H1 (cell line): ENCODE results near the gene PDE8B.

ENCODE experiments used
- POLR2A ChIP-seq, 2 experiments: IDR thresholded peaks; 1 replicate in 1 of 2; 2 replicates in 1 of 2; pipeline ENCODE4 v1.6.1; 2011; ENCODE audit warnings: low read depth in 2 of 2, low read length in 2 of 2, mild to moderate bottlenecking in 2 of 2; ENCODE audit errors: control extremely low read depth in 1 of 2
- SIN3A ChIP-seq, 2 experiments: IDR thresholded peaks in 1 of 2; conservative IDR thresholded peaks in 1 of 2; 2 replicates each; pipeline ENCODE4 v1.6.1; 2011 to 2012; ENCODE audit warnings: low read length in 2 of 2, improper control_type of control experiment in 1 of 2, low read depth in 1 of 2, mild to moderate bottlenecking in 1 of 2
- TAF1 ChIP-seq: IDR thresholded peaks from 2 replicates; pipeline ENCODE4 v1.6.1; 2011; ENCODE audit warnings: mild to moderate bottlenecking, low read depth, low read length
- ZNF274 ChIP-seq: IDR thresholded peaks from 2 replicates; pipeline ENCODE4 v1.7.0; 2012; ENCODE audit warnings: low read length, borderline replicate concordance; ENCODE audit errors: extremely low read depth
- TF ChIP-seq, protein P1 (sequence below), 3 experiments: IDR thresholded peaks; 1 replicate in 2 of 3; 2 replicates in 1 of 3; pipeline versions ENCODE4 v1.5.1 to v1.6.1; 2011; ENCODE audit warnings: low read length in 3 of 3, mild to moderate bottlenecking in 3 of 3, inconsistent platforms in 2 of 3, low read depth in 1 of 3, moderate library complexity in 1 of 3; ENCODE audit not compliant: insufficient read depth in 1 of 3; ENCODE audit errors: control extremely low read depth in 1 of 3

DNA sequence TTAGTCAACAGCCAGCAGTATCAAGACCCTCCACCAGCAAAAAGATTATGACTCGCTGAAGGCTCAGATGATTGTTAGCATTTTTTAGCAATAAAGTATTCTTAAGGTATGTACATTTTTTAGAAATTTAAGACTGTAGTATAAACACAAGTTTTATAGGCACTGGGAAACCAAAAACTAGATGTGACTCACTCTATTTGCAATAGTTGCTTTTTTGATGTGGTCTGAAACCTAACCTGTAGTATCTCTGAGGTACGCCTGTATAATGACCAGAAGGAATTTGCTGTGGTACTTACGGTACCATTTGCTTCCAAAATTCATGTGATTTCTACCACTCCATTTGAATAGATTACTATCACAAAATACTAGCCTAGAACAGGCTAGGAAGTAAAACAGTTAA, 220.8 kb downstream of the PDE8B start:
- TF ChIP-seq, protein P1, sequence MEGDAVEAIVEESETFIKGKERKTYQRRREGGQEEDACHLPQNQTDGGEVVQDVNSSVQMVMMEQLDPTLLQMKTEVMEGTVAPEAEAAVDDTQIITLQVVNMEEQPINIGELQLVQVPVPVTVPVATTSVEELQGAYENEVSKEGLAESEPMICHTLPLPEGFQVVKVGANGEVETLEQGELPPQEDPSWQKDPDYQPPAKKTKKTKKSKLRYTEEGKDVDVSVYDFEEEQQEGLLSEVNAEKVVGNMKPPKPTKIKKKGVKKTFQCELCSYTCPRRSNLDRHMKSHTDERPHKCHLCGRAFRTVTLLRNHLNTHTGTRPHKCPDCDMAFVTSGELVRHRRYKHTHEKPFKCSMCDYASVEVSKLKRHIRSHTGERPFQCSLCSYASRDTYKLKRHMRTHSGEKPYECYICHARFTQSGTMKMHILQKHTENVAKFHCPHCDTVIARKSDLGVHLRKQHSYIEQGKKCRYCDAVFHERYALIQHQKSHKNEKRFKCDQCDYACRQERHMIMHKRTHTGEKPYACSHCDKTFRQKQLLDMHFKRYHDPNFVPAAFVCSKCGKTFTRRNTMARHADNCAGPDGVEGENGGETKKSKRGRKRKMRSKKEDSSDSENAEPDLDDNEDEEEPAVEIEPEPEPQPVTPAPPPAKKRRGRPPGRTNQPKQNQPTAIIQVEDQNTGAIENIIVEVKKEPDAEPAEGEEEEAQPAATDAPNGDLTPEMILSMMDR (IDR thresholded peaks at IDR 0.05; ENCODE audit: control extremely low read depth in 1 of 3, insufficient read depth in 1 of 3, low read depth in 1 of 3, low read length in 3 of 3): no peak
- TF ChIP-seq POLR2A (IDR thresholded peaks at IDR 0.05; ENCODE audit: control extremely low read depth in 1 of 2, low read depth in 2 of 2, low read length in 2 of 2): no peak
- no peak for TF ChIP-seq ZNF274
- no peak for TF ChIP-seq SIN3A (conservative IDR thresholded peaks at IDR 0.05 in 1 of 2, IDR thresholded peaks at IDR 0.05 in 1 of 2; ENCODE audit: low read depth in 1 of 2, low read length in 2 of 2)
- no peak for TF ChIP-seq TAF1
